Upper lobe of left lung (tissue), 6 donors: Measurements from ENCODE around the gene ATP6V1G2. TPM values are rescaled to one million over a fixed set of nuclear protein-coding genes. Genes with fewer than 3 reads are reported as not detected.

Experiments used
- ATAC-seq, 2 donors: fragments of 200-7000 bp; cut with Tn5 transposase; one replicate each; pipeline ENCODE4 v1.9.1; 2022; ENCODE audit warnings: mild to moderate bottlenecking in 2 of 2, moderate library complexity in 2 of 2; ENCODE audit not compliant: low FRiP score in 2 of 2
- DNase-seq, 2 donors: peaks; one replicate each; pipeline ENCODE4 v3.0.0-alpha.2; 2019 to 2020
- H3K27ac ChIP-seq, 4 donors: fragments of 200-600 bp; sonication (generic); one replicate each; pipeline ENCODE4 v1.5.1; 2016 to 2019
- H3K27me3 ChIP-seq, 4 donors: fragments of 200-600 bp; sonication (generic); one replicate each; pipeline ENCODE4 v1.5.1; 2017 to 2019
- H3K36me3 ChIP-seq, 4 donors: fragments of 200-600 bp; sonication (generic); one replicate each; pipeline ENCODE4 v1.5.1; 2016 to 2019
- H3K4me1 ChIP-seq, 4 donors: fragments of 200-600 bp; sonication (generic); one replicate each; pipeline ENCODE4 v1.5.1; 2018 to 2019
- H3K4me3 ChIP-seq, 4 donors: fragments of 200-600 bp; sonication (generic); one replicate each; pipeline ENCODE4 v1.5.1; 2017 to 2019; ENCODE audit warnings: mild to moderate bottlenecking in 2 of 4, moderate library complexity in 1 of 4
- H3K9me3 ChIP-seq, 4 donors: fragments of 200-600 bp; sonication (generic); one replicate each; pipeline ENCODE4 v1.5.1; 2018 to 2019
- EP300 ChIP-seq, 4 donors: sonication (generic); formaldehyde crosslinking; IDR thresholded peaks; one replicate each; pipeline ENCODE4 v1.5.1; 2017; ENCODE audit warnings: antibody characterized with exemption in 4 of 4, control low read depth in 2 of 4
- POLR2A ChIP-seq, 4 donors: fragments of 450-650 bp; IDR thresholded peaks; one replicate each; pipeline ENCODE4 v1.5.1; 2016 to 2017; ENCODE audit warnings: antibody characterized with exemption in 4 of 4, mild to moderate bottlenecking in 2 of 4
- POLR2AphosphoS5 ChIP-seq, 2 donors: sonication (generic); formaldehyde crosslinking; IDR thresholded peaks; one replicate each; pipeline ENCODE4 v1.5.1; 2017; ENCODE audit warnings: antibody characterized with exemption in 2 of 2
- WGBS, 2 donors: methylation state at CpG; one replicate each; pipeline ENCODE4 v1.1.5; 2017 to 2018; 5-methylcytosine and 5-hydroxymethylcytosine counted together
- total RNA-seq, 6 donors: library from RNA; depleted of rRNA in 4 of 6; stranded (reverse); fragments of >200 nt in 4 of 6; gene quantifications; one replicate each; pipeline versions ENCODE4 v1.1.0 to v1.2.1, GENCODE V29; 2016 to 2021
- TF ChIP-seq, protein P1 (sequence below), 6 experiments: fragments of 450-650 bp in 4 of 6; fragments of 200-600 bp in 2 of 6; sonication (generic) in 2 of 6; IDR thresholded peaks; one replicate each; pipeline ENCODE4 v1.5.1; 2016 to 2019; ENCODE audit warnings: antibody characterized with exemption in 6 of 6
- donor health status: DM: no; HTN: no; CAD: no; lungs with moderate emphysema.
- donor health status: DM: no; HTN: yes; CAD: no; lungs with severe emphysema.

Gene ATP6V1G2
- total RNA-seq, 6 donors from 2014 or later: 0.55 to 2.0 (median 1.1) TPM

DNA sequence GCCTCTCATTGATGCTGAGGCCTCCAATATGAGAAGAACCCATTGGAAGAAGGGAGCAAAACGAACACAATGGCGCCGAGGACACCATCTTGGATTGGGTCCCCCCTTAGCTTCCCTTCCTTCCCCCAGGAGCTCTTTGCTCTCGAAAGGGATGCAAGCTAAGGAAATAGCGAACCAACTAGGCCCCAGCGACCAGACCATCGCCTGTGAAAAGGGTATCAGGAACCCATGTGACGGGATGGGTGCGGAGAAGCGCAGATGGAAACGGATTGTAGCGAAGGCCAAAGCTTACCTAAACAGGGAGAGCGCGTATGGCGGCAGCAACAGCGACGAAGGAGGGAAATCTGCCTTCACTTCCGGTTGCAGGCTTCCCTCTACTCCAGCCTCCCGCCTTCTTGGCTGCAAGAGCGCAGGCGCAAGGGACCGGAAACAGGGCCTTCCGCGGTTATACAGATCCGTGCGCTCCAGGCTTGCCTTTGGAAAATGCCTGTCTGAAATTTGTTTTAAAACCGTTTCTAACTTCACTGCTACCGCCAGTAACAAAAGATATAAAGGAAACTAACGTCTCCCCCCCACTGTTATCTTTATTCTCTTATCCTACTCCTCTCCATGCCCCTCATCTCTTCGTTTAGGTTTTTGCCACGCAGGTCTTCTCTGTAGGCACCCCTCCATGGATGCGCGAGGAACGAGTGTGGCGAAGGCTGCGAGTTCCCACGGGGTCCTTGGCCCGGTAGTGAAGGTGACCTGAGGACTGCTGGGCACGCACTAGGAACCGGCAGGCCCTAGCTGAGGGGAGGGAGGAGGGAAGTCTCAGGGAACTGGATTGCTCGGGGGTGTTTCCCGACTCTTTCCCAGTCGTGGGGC, 4.5 kb downstream of the ATP6V1G2 start, which contains the start of gene DDX39B:
Gene DDX39B, minus strand, starts transcription at position 346 of the 864 bp plus-strand sequence. CDS start 1,471 bp downstream, outside the sequence.
- Histone ChIP-seq H3K36me3 (peaks cover 13 to 36% (median 33%) of the 10 kb centered on the region in 4 donors), H3K4me1 (peaks cover 28 to 46% (median 40%) of the 10 kb centered on the region in 4 donors), H3K27me3 (no peaks in the 10 kb centered on the region), H3K9me3 (no peaks in the 10 kb centered on the region), H3K4me3 (peak within 1 kb of the TSS; percentile 60 to 63 (median 62)), H3K27ac (peak within 1 kb of the TSS; percentile 89 to 99 (median 94))
- DNase-seq (peak; percentile 87 to 96), ATAC-seq (peak; percentile 95 to 96)
- WGBS, 2 donors: 0 to 1% methylated on average over 41 to 43 of the region's 43 CpGs
- TF ChIP-seq, protein P1, sequence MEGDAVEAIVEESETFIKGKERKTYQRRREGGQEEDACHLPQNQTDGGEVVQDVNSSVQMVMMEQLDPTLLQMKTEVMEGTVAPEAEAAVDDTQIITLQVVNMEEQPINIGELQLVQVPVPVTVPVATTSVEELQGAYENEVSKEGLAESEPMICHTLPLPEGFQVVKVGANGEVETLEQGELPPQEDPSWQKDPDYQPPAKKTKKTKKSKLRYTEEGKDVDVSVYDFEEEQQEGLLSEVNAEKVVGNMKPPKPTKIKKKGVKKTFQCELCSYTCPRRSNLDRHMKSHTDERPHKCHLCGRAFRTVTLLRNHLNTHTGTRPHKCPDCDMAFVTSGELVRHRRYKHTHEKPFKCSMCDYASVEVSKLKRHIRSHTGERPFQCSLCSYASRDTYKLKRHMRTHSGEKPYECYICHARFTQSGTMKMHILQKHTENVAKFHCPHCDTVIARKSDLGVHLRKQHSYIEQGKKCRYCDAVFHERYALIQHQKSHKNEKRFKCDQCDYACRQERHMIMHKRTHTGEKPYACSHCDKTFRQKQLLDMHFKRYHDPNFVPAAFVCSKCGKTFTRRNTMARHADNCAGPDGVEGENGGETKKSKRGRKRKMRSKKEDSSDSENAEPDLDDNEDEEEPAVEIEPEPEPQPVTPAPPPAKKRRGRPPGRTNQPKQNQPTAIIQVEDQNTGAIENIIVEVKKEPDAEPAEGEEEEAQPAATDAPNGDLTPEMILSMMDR (IDR thresholded peaks at IDR 0.05): peak in 2 of 6 experiments; percentile 4 to 28
- TF ChIP-seq POLR2A (IDR thresholded peaks at IDR 0.05): peak; percentile 4 to 83 (median 77)
- TF ChIP-seq POLR2AphosphoS5 (IDR thresholded peaks at IDR 0.05): peak; percentile 93 to 97
- TF ChIP-seq EP300 (IDR thresholded peaks at IDR 0.05): peak in 1 of 4 donors; percentile 56

DNA sequence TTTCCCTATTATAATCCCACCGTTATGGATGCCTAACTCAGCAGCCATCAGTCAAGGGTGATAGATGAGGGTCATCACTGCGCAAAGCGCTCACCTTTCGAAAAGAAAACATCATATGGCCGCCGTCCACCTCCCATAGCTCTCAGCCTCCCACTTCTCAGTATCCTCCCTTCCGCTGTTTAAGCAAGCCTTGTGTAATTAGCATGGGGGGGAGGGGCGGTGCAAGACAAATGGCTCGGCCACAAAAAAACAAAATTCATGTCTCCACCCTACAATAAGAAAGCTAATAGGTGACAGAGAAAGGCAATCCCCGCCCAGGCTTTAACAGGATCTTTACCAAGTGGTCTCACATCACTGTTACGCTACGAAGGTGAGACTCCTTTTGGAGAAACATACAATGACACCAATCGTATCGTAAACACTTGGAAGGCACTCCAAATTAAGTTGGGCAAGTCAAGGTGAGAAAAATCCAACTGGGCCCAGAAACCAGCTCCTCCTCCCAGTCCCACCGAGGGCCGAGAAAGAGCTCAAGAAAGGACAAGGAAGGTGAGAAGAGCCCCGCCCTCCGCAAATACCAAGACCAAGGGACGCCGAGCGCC, 5.2 kb downstream of the ATP6V1G2 start:
- Histone ChIP-seq H3K27me3 (no peaks in the 10 kb centered on the region), H3K9me3 (no peaks in the 10 kb centered on the region), H3K4me3 (peak overlapping the region; percentile 60 to 63 (median 62)), H3K4me1 (peaks cover 28 to 39% (median 36%) of the 10 kb centered on the region in 4 donors), H3K36me3 (peaks cover 18 to 43% (median 40%) of the 10 kb centered on the region in 4 donors), H3K27ac (peak overlapping the region; percentile 89 to 99 (median 94))
- DNase-seq (peak in 1 of 2 donors; percentile 67), ATAC-seq (peak; percentile 49 to 56)
- WGBS, 2 donors: 0% methylated on average over 21 of the region's 21 CpGs
- TF ChIP-seq EP300 (IDR thresholded peaks at IDR 0.05) (no peak), POLR2A (IDR thresholded peaks at IDR 0.05) (no peak), POLR2AphosphoS5 (IDR thresholded peaks at IDR 0.05) (peak in 1 of 2 donors; percentile 17)
- TF ChIP-seq, protein P1 (IDR thresholded peaks at IDR 0.05): no peak

DNA sequence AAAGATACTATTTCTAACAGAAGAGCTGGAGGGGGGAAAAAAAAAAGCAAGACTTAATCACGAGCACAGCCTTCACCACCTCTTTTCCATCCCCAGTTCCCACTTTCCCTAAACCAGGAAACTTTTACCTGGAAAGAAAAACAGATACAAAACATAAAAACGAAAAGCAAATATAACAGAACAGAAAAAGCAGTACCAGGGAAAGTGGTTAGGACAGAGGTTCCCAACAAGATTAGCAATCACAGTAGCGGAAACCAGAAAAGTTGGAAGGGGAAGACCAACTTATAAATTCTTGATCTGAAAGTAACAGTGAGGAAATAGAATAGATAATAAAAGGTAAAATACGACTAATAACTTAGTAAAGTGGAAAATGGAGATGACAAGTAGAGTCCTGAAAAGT, 5.8 kb downstream of the ATP6V1G2 start:
- peak overlapping the region; percentile 89 to 99 (median 94) for H3K27ac ChIP-seq
- H3K9me3 ChIP-seq: no peaks in the 10 kb centered on the region
- TF ChIP-seq EP300 (IDR thresholded peaks at IDR 0.05) (no peak), POLR2AphosphoS5 (IDR thresholded peaks at IDR 0.05) (no peak), POLR2A (IDR thresholded peaks at IDR 0.05) (no peak)
- TF ChIP-seq, protein P1 (IDR thresholded peaks at IDR 0.05): no peak

DNA sequence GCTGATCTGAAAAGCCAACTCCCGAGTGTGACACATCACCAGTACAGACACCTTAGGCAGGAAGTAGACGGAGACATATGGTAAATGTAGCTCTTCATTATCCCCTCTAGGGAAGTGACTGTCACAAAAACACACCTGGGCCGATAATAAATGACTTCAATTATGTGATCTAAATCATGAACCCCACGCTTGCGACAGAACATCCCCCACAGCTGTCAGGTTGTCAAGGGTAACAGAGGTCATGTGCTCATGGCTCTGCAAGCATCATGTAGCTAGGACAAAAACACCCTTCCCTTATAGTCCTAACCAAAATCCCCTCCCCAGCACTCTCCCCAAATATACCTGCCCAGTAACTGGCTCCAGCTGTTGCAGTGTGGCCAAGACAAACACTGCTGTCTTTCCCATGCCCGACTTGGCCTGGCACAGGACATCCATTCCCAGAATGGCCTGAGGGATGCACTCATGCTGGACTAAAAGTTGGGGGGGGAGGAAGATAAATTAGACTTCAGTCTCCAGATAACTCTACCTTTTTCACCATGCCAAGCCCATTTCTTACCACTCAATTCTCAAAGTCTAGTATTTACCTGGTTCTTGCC, 7.5 kb downstream of the ATP6V1G2 start:
- Histone ChIP-seq H3K27me3 (no peaks in the 10 kb centered on the region), H3K36me3 (peaks cover 40 to 66% (median 62%) of the 10 kb centered on the region in 4 donors), H3K4me1 (peaks cover 28 to 38% (median 35%) of the 10 kb centered on the region in 4 donors), H3K27ac (no peak overlapping the region), H3K9me3 (no peaks in the 10 kb centered on the region), H3K4me3 (peak overlapping the region in 1 of 4 donors; percentile 60)
- 51 to 57% methylated on average over 6 of the region's 6 CpGs for WGBS, 2 donors
- ATAC-seq (no peak), DNase-seq (no peak)
- no peak for TF ChIP-seq EP300 (IDR thresholded peaks at IDR 0.05)

More for the DNA sequence above, 5.8 kb downstream of the ATP6V1G2 start:
- Histone ChIP-seq H3K27me3 (no peaks in the 10 kb centered on the region), H3K4me1 (peaks cover 28 to 38% (median 35%) of the 10 kb centered on the region in 4 donors), H3K36me3 (peaks cover 23 to 48% (median 45%) of the 10 kb centered on the region in 4 donors), H3K4me3 (peak overlapping the region; percentile 60 to 63 (median 62))
- DNase-seq (no peak), ATAC-seq (no peak)
- WGBS, 2 donors: 15 to 19% methylated on average over 4 of the region's 4 CpGs
